ENCODE results near the gene SELENOO. TPM values are rescaled to one million over a fixed set of nuclear protein-coding genes. Genes with fewer than 3 reads are reported as not detected.
A peak's percentile ranks its signal among the peaks of the same experiment; 100 is the strongest.
"Not testable (repeated sequence)": the region's sequence is repeated elsewhere in the genome, so short reads cannot be mapped to it uniquely, and the experiment has no call there.

The SELENOO gene
- total RNA-seq: 10 to 100 TPM; 21.9 to 29.6 TPM
- long read RNA-seq, transcript SELENOO-201 (9 exons, 2,315 nt): major isoform, 70 of 95 reads
- long read RNA-seq, partial matches to known transcripts: 6 of 95 reads
- long read RNA-seq, other reads (novel, unspliced or antisense): 19 of 95 reads

DNA sequence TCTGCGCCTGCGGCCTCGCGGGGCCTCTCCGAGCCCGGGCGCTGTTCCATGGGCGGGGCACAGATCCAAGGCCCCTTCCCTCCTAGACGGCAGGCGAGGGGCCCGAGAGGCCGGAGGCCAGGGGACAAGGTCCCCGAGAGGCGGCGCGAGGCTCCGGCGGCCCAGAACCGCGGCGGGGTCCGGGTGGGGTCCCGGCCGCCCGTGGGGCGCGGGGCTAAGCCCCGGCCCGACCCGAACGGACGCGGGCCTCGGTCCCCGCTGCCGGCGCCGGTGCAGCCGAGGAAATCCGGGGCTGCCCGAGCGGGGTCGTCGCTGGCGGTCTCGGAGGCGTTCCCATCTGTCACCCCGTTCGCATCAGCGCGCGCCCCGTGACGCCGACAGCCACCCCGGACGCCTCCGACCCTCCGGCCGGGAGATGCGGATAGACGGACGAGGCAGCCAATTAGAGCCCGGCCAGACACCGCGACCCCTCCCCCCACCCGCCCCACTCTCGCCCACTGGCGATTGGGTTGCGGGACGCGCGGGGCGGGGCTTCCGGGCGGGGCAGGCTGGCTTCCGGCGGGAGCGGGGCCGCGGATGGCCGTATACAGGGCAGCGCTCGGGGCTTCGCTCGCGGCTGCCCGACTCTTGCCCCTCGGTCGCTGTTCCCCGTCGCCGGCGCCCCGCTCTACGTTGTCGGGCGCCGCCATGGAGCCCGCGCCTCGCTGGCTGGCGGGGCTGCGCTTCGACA is at the start of gene SELENOO:
Gene SELENOO, plus strand, starts transcription at position 551 of the 730 bp plus-strand sequence. Its CDS starts 26 bp downstream, at position 577.
- DNase-seq (peak; percentile 92 to 94), ATAC-seq (peak; percentile 86)
- intact Hi-C loops (cut with DNase I, micrococcal nuclease): no loop called here

- intact Hi-C loops (cut with DNase I, micrococcal nuclease): no loop called here
- no peak for DNase-seq
- ATAC-seq: no peak
Measured at GRCh38 chr22:50151571-50152537, 49.0 kb upstream of the SELENOO start.

DNA sequence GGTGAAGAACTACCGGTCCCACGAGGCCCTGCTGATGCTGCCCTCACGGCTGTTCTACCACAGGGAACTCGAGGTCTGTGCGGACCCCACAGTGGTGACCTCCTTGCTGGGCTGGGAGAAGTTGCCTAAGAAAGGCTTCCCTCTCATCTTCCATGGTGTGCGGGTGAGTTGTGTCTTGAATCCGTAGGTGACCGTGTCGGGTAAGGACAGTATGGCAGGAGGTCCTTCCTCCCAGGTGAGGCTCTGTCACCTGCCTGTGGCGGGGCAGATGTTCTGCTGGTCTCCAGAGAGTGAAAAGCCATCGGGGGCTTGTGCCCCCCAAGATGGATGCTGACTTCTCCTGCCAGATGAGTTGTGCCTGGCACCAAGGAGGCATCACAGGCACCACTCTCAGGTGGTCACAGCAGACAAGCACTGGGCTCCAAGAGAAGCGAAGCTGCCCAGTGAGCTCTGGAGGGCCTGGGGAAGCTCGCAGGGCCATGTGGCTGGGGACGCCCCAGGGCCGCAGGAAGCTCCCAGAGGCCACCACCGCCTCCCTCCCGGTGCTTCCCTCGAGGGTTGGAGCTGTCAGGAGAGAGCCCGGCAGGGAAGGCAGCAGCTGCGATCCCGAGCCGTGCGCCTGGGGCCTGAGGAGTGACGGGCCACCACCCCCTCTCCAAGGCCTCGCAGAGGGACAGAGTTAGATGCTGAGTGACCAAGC is 47.6 kb upstream of the SELENOO start:
- DNase-seq: no peak
- no peak for ATAC-seq
- intact Hi-C loops (cut with DNase I, micrococcal nuclease): no loop called here

DNA sequence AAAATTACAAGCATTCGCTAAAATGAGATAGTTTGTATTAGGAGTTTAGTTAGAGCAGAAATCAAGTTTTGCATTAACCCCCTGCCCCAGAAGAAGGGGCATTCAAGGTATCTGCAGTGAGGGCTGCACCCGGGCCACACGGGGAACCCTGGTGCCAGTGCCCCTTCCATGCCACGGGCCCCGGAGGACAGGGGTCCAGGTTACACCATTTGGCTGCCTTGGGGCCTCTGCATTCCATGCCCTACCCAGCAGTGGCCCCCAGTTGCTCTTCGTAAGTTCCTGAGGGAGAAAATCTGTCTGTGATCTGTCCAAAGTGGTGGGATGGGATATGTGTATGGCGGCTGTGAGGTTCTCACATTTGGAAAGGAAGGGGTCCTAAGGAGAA is 47.1 kb upstream of the SELENOO start:
- intact Hi-C loops (cut with DNase I, micrococcal nuclease): no loop called here
- DNase-seq: no peak

GRCh38 chr22:50157709-50158375 is 43.0 kb upstream of the SELENOO start:
- DNase-seq (peak; percentile 74 to 79), ATAC-seq (peak; percentile 100)
- intact Hi-C loops (cut with DNase I, micrococcal nuclease): no loop called here

More for the DNA sequence above, 47.1 kb upstream of the SELENOO start:
- ATAC-seq: no peak

- ATAC-seq (no peak), DNase-seq (no peak)
- intact Hi-C loops (cut with DNase I, micrococcal nuclease): no loop called here
Measured at GRCh38 chr22:50160947-50161346, 39.9 kb upstream of the SELENOO start.

DNA sequence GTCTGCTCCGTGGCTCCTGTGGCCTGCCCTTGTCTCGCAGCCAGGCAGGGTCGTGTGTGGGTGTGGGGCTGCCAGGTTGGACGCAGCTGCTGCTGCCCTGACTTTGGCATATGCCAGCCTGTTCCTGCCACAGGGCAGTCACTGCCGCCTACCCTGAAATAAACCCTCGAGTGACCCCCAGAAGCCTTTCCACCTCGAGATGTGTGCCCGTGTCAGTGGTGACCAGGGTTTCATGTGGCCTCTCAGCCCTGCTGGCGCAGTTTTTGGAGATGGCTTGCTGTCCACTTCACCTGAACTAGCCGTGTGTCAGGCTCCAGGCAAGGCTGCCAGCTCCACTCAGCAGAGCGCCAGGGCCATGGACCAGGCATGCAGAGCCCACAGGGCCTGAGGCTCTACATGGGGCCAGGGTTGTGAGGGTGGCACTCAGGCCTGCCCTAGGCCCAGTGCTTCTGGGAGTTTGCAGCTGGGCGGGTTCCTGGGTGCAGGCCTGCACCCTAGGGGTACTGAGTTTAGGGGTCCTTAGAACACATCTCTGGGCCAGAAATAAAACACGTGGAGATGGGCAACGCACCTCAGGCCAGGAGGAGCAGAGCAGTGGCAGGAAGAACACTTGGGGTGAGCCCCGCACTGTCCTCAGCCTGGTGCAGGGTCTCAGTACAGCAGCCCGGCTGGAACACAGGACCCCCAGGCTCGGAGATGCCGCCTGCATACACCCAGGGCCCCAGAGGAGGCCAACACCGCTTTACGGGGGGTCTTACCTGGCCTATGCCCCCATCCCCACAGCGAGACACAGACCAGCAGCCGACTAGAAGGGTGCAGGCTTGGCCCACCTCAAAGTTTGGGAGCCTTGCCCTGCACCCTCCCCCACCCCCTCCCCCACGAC is 39.1 kb upstream of the SELENOO start:
- intact Hi-C loops (cut with DNase I, micrococcal nuclease): no loop called here
- ATAC-seq: no peak
- no peak for DNase-seq

- ATAC-seq (no peak), DNase-seq (no peak)
- intact Hi-C loops (cut with DNase I, micrococcal nuclease): no loop called here
Measured at GRCh38 chr22:50162391-50162956, 38.3 kb upstream of the SELENOO start.

- ATAC-seq: no peak
Measured at GRCh38 chr22:50165436-50166123, 35.2 kb upstream of the SELENOO start.

GRCh38 chr22:50167689-50168489 is 32.9 kb upstream of the SELENOO start:
- ATAC-seq (no peak), DNase-seq (no peak)
- intact Hi-C loops (cut with DNase I, micrococcal nuclease): no loop called here

More at GRCh38 chr22:50165436-50166123, 35.2 kb upstream of the SELENOO start:
- intact Hi-C loops (cut with DNase I, micrococcal nuclease): no loop called here
- DNase-seq: no peak

- intact Hi-C loops (cut with DNase I, micrococcal nuclease); DNase-seq; ATAC-seq: not testable (repeated sequence)
Measured at GRCh38 chr22:50168490-50169180, 32.2 kb upstream of the SELENOO start.

DNA sequence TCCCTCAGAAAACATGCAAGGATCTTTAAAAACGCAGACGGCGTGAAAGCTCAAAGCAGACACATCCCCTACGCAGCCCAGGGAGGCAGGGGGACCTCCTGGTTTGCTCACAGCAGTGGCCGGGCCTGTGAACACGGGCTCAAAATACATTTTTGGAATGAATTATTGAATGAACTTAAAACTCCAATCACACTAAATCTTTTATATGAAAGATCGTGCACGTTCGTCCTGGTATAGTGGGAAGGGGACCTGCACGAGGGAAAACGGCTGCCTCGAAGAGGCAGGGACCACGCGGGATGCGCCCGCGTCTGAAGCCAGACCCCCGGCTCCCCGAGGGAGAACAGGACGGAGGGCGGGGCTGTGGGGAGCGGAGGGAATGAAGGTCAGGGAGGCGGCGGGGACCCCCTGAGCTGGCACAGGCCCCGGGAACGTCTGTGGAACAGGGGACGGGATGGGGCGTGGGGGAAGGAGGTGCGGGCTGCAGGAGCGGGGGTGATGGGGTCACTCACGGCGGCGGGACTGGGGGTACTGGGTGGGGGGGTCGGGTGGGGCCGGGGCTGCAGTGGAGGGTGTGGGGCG is 31.5 kb upstream of the SELENOO start:
- intact Hi-C loops (cut with DNase I, micrococcal nuclease): no loop called here
- ATAC-seq (no peak), DNase-seq (no peak)

DNA sequence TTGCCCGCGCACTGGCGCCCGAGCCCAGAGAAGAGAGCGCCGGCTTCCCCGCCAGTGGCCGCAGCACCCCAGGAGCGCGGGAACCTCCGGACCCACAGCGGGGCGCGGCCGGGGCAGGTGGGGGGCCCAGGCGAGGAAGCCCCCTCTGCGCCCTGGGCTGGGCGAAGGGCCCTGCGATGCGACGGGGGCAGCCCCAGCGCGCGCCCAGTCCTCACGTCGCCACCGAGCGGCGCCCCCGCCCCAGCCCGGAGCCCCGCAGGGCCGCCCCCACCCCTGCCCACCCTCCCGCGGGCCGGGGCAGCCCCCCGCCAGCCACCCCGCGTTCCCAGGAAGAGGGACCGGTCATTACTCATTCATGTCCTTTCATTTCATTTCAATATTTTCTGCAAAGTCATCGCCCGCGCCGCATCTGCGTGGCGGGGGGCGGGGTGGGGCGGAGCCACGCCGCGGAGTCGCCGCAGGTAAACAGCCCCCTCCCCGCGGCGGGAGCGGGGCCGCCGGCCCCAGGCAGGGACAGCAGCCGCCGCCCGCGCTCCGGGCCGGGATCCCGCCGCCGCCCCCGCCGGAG is 31.0 kb upstream of the SELENOO start:
- intact Hi-C loops (cut with DNase I, micrococcal nuclease): no loop called here
- ATAC-seq (no peak), DNase-seq (no peak)

- no peak for DNase-seq
- ATAC-seq: no peak
- intact Hi-C loops (cut with DNase I, micrococcal nuclease): no loop called here
Measured at GRCh38 chr22:50170453-50171318, 30.1 kb upstream of the SELENOO start, which contains the start of gene PANX2. TSS of gene PANX2 (plus strand) at chr22:50170731. CDS start at chr22:50170731, 0 bp downstream.
